HepG2 (cell line): Measurements from ENCODE around the gene FCGBP.

Experiments
- AFF4 ChIP-seq: sonication (generic); formaldehyde crosslinking; IDR thresholded peaks from 2 replicates; pipeline ENCODE4 v1.4.0; 2020; ENCODE audit warnings: missing genetic modification reagents
- IRF2 ChIP-seq: IDR thresholded peaks from 2 replicates; pipeline ENCODE4 v1.6.1; 2018; ENCODE audit warnings: missing genetic modification reagents, missing compliant biosample characterization
- PHF8 ChIP-seq: sonication (generic); formaldehyde crosslinking; IDR thresholded peaks from 2 replicates; pipeline ENCODE4 v1.5.0; 2020; ENCODE audit warnings: missing genetic modification reagents
- SP1 ChIP-seq, 2 experiments: fragments of 450-650 bp in 1 of 2; sonication (generic) in 1 of 2; formaldehyde crosslinking in 1 of 2; IDR thresholded peaks; 2 replicates each; pipeline versions ENCODE4 v1.4.0 to v1.6.1; 2016 to 2020; ENCODE audit warnings: missing genetic modification reagents in 1 of 2
- TBP ChIP-seq: sonication (generic); formaldehyde crosslinking; IDR thresholded peaks from 2 replicates; pipeline ENCODE4 v1.5.0; 2020; ENCODE audit warnings: missing genetic modification reagents
- ZFP36L2 ChIP-seq: sonication (generic); formaldehyde crosslinking; IDR thresholded peaks from 2 replicates; pipeline ENCODE4 v1.4.0; 2020; ENCODE audit warnings: missing genetic modification reagents
- ZMYM4 ChIP-seq: sonication (generic); formaldehyde crosslinking; IDR thresholded peaks from 2 replicates; pipeline ENCODE4 v1.8.1; 2023; ENCODE audit warnings: mild to moderate bottlenecking, missing genetic modification reagents
- ZNF138 ChIP-seq: sonication (generic); formaldehyde crosslinking; IDR thresholded peaks from 2 replicates; pipeline ENCODE4 v1.5.0; 2020; ENCODE audit warnings: mild to moderate bottlenecking, low read depth, missing genetic modification reagents
- ZSCAN22 ChIP-seq: sonication (generic); formaldehyde crosslinking; IDR thresholded peaks from 2 replicates; pipeline ENCODE4 v1.4.0; 2020; ENCODE audit warnings: mild to moderate bottlenecking, missing genetic modification reagents
- TF ChIP-seq, protein P1 (sequence below): sonication (generic); formaldehyde crosslinking; IDR thresholded peaks from 2 replicates; pipeline ENCODE4 v1.4.0; 2020; ENCODE audit warnings: missing genetic modification reagents
- TF ChIP-seq, protein P2 (sequence below), 2 experiments: sonication (generic) in 1 of 2; formaldehyde crosslinking in 1 of 2; IDR thresholded peaks; 2 replicates each; pipeline versions ENCODE4 v1.5.1 to v1.6.1; 2011 to 2020; ENCODE audit warnings: borderline replicate concordance in 1 of 2, low read depth in 1 of 2, low read length in 1 of 2, mild to moderate bottlenecking in 1 of 2, missing genetic modification reagents in 1 of 2, moderate library complexity in 1 of 2

- TF ChIP-seq, protein P1, sequence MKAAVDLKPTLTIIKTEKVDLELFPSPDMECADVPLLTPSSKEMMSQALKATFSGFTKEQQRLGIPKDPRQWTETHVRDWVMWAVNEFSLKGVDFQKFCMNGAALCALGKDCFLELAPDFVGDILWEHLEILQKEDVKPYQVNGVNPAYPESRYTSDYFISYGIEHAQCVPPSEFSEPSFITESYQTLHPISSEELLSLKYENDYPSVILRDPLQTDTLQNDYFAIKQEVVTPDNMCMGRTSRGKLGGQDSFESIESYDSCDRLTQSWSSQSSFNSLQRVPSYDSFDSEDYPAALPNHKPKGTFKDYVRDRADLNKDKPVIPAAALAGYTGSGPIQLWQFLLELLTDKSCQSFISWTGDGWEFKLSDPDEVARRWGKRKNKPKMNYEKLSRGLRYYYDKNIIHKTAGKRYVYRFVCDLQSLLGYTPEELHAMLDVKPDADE (CRISPR knock-in tag): no peak
- TF ChIP-seq ZFP36L2: no peak
- no peak for TF ChIP-seq TBP (CRISPR knock-in tag)
- TF ChIP-seq AFF4 (CRISPR knock-in tag): no peak
- no peak for TF ChIP-seq ZSCAN22 (CRISPR knock-in tag)
- no peak for TF ChIP-seq ZMYM4 (CRISPR knock-in tag)
- no peak for TF ChIP-seq IRF2
- no peak for TF ChIP-seq ZNF138 (CRISPR knock-in tag)
- TF ChIP-seq, protein P2, sequence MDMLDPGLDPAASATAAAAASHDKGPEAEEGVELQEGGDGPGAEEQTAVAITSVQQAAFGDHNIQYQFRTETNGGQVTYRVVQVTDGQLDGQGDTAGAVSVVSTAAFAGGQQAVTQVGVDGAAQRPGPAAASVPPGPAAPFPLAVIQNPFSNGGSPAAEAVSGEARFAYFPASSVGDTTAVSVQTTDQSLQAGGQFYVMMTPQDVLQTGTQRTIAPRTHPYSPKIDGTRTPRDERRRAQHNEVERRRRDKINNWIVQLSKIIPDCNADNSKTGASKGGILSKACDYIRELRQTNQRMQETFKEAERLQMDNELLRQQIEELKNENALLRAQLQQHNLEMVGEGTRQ (IDR thresholded peaks at IDR 0.05; ENCODE audit: low read depth, low read length): no peak
- TF ChIP-seq, protein P2 (CRISPR knock-in tag; IDR thresholded peaks at IDR 0.05; ENCODE audit: borderline replicate concordance): no peak
- TF ChIP-seq SP1 (IDR thresholded peaks at IDR 0.05): no peak
- no peak for TF ChIP-seq SP1 (CRISPR knock-in tag; IDR thresholded peaks at IDR 0.05)
- TF ChIP-seq PHF8 (CRISPR knock-in tag): no peak; the same call in 1 of the 2 replicates
These were observed 37.1 kb upstream of the FCGBP start for GRCh38 chr19:39971380-39972035.
